K562 (cell line): ENCODE results near the gene SRI. TPM values are rescaled to one million over a fixed set of nuclear protein-coding genes. Genes with fewer than 3 reads are reported as not detected.
A peak's percentile ranks its signal among the peaks of the same experiment; 100 is the strongest.

Source experiments
- ETV1 ChIP-seq: fragments of 450-650 bp; conservative IDR thresholded peaks from 2 replicates; pipeline ENCODE4 v1.6.1; 2016; ENCODE audit warnings: missing genetic modification characterization, control low read depth, low read depth, missing compliant biosample characterization
- ILF3 ChIP-seq: fragments of 450-650 bp; IDR thresholded peaks from 2 replicates; pipeline ENCODE4 v1.6.1; 2018; ENCODE audit warnings: antibody characterized with exemption, mild to moderate bottlenecking, moderate library complexity, borderline replicate concordance
- KDM1A ChIP-seq, 2 experiments: fragments of 450-650 bp; IDR thresholded peaks; 2 replicates each; pipeline ENCODE4 v1.6.1; 2016; ENCODE audit warnings: mild to moderate bottlenecking in 2 of 2
- POLR2H ChIP-seq: IDR thresholded peaks from 2 replicates; pipeline ENCODE4 v1.6.1; 2016; ENCODE audit warnings: missing genetic modification characterization, low read depth, mild to moderate bottlenecking, control low read depth, missing compliant biosample characterization, moderate library complexity
- RCOR1 ChIP-seq, 2 experiments: IDR thresholded peaks; 2 replicates each; pipeline ENCODE4 v1.6.1; 2012; ENCODE audit warnings: low read depth in 2 of 2, low read length in 2 of 2, borderline replicate concordance in 1 of 2, improper control_type of control experiment in 1 of 2
- RFX1 ChIP-seq: fragments of 450-650 bp; IDR thresholded peaks from 2 replicates; pipeline ENCODE4 v1.6.1; 2016; ENCODE audit warnings: mild to moderate bottlenecking, moderate library complexity
- SRSF9 ChIP-seq: fragments of 200-400 bp; formaldehyde crosslinking; IDR thresholded peaks from 2 replicates; pipeline ENCODE4 v1.6.1; 2017; ENCODE audit warnings: low read depth, low read length, borderline replicate concordance
- ZBTB11 ChIP-seq, 3 experiments: fragments of 200-800 bp in 1 of 3; fragments of 250-450 bp in 1 of 3; fragments of 450-650 bp in 1 of 3; sonication (Bioruptor Pico) in 1 of 3; sonication (Bioruptor generic) in 1 of 3; formaldehyde crosslinking in 1 of 3; IDR thresholded peaks; 2 replicates each; pipeline versions ENCODE4 v1.6.1 to v1.8.0; 2016 to 2022; ENCODE audit warnings: mild to moderate bottlenecking in 2 of 3, missing genetic modification characterization in 2 of 3, missing compliant biosample characterization in 1 of 3, moderate library complexity in 1 of 3
- ZBTB34 ChIP-seq: fragments of 250-450 bp; sonication (Bioruptor Pico); IDR thresholded peaks from 2 replicates; pipeline ENCODE4 v1.8.0; 2021; ENCODE audit warnings: mild to moderate bottlenecking, moderate library complexity
- ZBTB7A ChIP-seq: IDR thresholded peaks from 2 replicates; pipeline ENCODE4 v1.6.1; 2011; ENCODE audit warnings: low read depth, mild to moderate bottlenecking, low read length, moderate library complexity, borderline replicate concordance; ENCODE audit not compliant: control insufficient read depth
- ZNF584 ChIP-seq: fragments of 200-800 bp; sonication (Bioruptor generic); IDR thresholded peaks from 2 replicates; pipeline ENCODE4 v1.6.1; 2016; ENCODE audit warnings: low read depth, mild to moderate bottlenecking, missing genetic modification characterization, missing compliant biosample characterization
- polyA plus RNA-seq, 8 experiments: library from polyadenylated mRNA; depleted of rRNA in 4 of 8; stranded (reverse) in 5 of 8; unstranded in 3 of 8; fragments of >200 nt; fragmentation: Nextera tagmentation in 2 of 8; fragmentation: Illumina TruSeq in 1 of 8; extraction: Ambion mirVana in 2 of 8; extraction: Trizol in 1 of 8; gene quantifications; 2 replicates each; pipeline versions ENCODE4 v1.2.1 to v1.2.3, GENCODE V29; 2011 to 2014; ENCODE audit warnings: inconsistent platforms in 1 of 8, missing spikeins in 1 of 8
- total RNA-seq, 7 experiments: library from RNA; depleted of rRNA in 6 of 7; stranded (reverse); fragments of >200 nt in 6 of 7; fragmentation: Illumina TruSeq in 2 of 7; extraction: Trizol in 2 of 7; gene quantifications; 2 replicates each; pipeline versions ENCODE4 v1.2.1 to v1.2.3, GENCODE V29; 2011 to 2021; ENCODE audit warnings: low replicate concordance in 1 of 7

The SRI gene
- total and polyA plus RNA-seq, 9 of the 15 experiments (the other 6 are each of a cell fraction or from before 2014, with no cell fraction given): 56.4 to 158 (median 119) TPM

GRCh38 chr7:88218836-88219605 is 817 bp downstream of the SRI start (continued):
- TF ChIP-seq SRSF9: no peak
- 0 out of 2 replicates have a peak, but pooled peaks have one; percentile 7 for TF ChIP-seq ETV1 (tag)
- 0 out of 6 replicates have a peak, but pooled peaks of 1 of the 3 experiments have one; percentile 6 for TF ChIP-seq ZBTB11 (CRISPR knock-in tag; IDR thresholded peaks at IDR 0.05)
- TF ChIP-seq ZBTB34 (CRISPR knock-in tag): 0 out of 2 replicates have a peak, but pooled peaks have one; percentile 24
- TF ChIP-seq POLR2H (tag): no peak
- peak in 1 of 2 experiments; percentile 67; a peak in 2 of 4 replicates for TF ChIP-seq RCOR1 (IDR thresholded peaks at IDR 0.05; ENCODE audit: borderline replicate concordance in 1 of 2, low read depth in 2 of 2, low read length in 2 of 2)
- peak; percentile 35 to 47; a peak in 2 of 4 replicates for TF ChIP-seq KDM1A (IDR thresholded peaks at IDR 0.05)
- peak; percentile 89 for TF ChIP-seq RFX1
- TF ChIP-seq ILF3: no peak
- peak; percentile 27; the same call in 1 of the 2 replicates for TF ChIP-seq ZBTB7A
- TF ChIP-seq ZNF584 (CRISPR knock-in tag): no peak
